ENCODE data around the gene FAM204A. TPM values are rescaled to one million over a fixed set of nuclear protein-coding genes. Genes with fewer than 3 reads are reported as not detected.

Gene FAM204A
- total RNA-seq, 1 donor from 2014 or later = 60.2 TPM

DNA sequence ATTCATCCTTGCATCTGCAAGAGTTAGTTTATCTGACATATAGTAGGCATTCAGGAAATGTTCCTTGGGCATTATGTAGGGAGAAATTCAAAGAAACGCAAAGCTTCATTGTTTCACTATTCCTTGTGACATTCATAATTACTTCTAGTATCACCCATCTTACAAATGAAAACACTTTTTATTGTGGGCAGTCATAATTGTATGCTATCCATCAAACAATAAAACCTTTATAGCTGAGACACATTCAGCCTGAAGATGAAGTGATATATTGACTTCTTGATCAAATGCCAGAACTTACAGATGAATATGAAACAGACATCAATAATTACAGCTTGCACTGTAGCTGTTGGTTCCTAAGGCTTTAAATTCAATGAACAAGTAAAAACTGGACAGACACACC lies 36.4 kb downstream of the FAM204A start:
- Histone ChIP-seq H3K27ac (ENCODE audit: low read depth, low read length) (no peak overlapping the region), H4K20me1 (ENCODE audit: insufficient read depth, low read length) (no peaks in the 10 kb centered on the region), H3K4me2 (ENCODE audit: low read length) (no peak overlapping the region), H3K4me1 (ENCODE audit: insufficient read depth, low read length) (no peaks in the 10 kb centered on the region), H2AFZ (ENCODE audit: low read depth, low read length) (no peak overlapping the region), H3K9ac (ENCODE audit: low read length) (no peak overlapping the region), H3K9me3 (ENCODE audit: insufficient read depth, low read depth, low read length) (no peaks in the 10 kb centered on the region), H3K27me3 (ENCODE audit: insufficient read depth, low read length) (no peaks in the 10 kb centered on the region), H3K4me3 (ENCODE audit: insufficient read depth, low read depth, low read length) (no peak overlapping the region), H3K36me3 (ENCODE audit: insufficient read depth, low read length) (peaks cover 11% of the 10 kb centered on the region), H3K79me2 (ENCODE audit: insufficient read depth, low read length) (no peaks in the 10 kb centered on the region)
- FAIRE-seq (no peak), DNase-seq (ENCODE audit: low read depth) (no peak)
- H3K4me3 Mint-ChIP-seq (ENCODE audit: unreplicated experiment) = no peak overlapping the region
- H3K9me3 Mint-ChIP-seq (ENCODE audit: unreplicated experiment) = peaks cover 3% of the 10 kb centered on the region
- H3K27ac Mint-ChIP-seq (ENCODE audit: unreplicated experiment) = no peak overlapping the region
- H3K27me3 Mint-ChIP-seq (ENCODE audit: low read depth, unreplicated experiment) = no peaks in the 10 kb centered on the region
- H3K36me3 Mint-ChIP-seq (ENCODE audit: low read depth, unreplicated experiment) = peaks cover 5% of the 10 kb centered on the region
- H3K4me1 Mint-ChIP-seq (ENCODE audit: low read depth, unreplicated experiment) = no peaks in the 10 kb centered on the region
- no peak for TF ChIP-seq EZH2 (IDR thresholded peaks at IDR 0.05; ENCODE audit: insufficient read depth, low read length)
- TF ChIP-seq, protein P1, sequence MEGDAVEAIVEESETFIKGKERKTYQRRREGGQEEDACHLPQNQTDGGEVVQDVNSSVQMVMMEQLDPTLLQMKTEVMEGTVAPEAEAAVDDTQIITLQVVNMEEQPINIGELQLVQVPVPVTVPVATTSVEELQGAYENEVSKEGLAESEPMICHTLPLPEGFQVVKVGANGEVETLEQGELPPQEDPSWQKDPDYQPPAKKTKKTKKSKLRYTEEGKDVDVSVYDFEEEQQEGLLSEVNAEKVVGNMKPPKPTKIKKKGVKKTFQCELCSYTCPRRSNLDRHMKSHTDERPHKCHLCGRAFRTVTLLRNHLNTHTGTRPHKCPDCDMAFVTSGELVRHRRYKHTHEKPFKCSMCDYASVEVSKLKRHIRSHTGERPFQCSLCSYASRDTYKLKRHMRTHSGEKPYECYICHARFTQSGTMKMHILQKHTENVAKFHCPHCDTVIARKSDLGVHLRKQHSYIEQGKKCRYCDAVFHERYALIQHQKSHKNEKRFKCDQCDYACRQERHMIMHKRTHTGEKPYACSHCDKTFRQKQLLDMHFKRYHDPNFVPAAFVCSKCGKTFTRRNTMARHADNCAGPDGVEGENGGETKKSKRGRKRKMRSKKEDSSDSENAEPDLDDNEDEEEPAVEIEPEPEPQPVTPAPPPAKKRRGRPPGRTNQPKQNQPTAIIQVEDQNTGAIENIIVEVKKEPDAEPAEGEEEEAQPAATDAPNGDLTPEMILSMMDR (IDR thresholded peaks at IDR 0.05; ENCODE audit: insufficient read depth, low read depth, low read length) = no peak

DNA sequence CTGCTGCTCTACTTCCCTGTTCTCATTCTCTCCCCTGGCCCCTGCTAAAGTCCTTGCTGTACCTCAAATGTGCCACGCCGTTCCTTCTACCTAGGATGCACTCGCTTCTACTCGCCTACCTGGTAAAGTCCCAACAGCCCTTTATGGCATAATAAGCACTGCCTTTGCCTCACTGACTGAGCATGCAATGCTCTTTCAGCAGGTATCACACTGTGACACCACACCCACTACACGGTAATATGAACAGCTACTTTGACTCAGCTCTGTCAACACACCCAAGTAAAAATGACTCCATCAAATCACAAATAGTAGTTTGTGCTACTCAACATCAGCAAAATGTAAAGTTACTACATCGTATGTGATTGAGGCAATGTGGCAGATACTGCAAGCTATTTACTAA lies 37.6 kb downstream of the FAM204A start:
- Histone ChIP-seq H3K4me3 (ENCODE audit: insufficient read depth, low read depth, low read length) (no peak overlapping the region), H4K20me1 (ENCODE audit: insufficient read depth, low read length) (no peaks in the 10 kb centered on the region), H3K36me3 (ENCODE audit: insufficient read depth, low read length) (peaks cover 11% of the 10 kb centered on the region), H2AFZ (ENCODE audit: low read depth, low read length) (no peak overlapping the region), H3K27me3 (ENCODE audit: insufficient read depth, low read length) (no peaks in the 10 kb centered on the region), H3K9ac (ENCODE audit: low read length) (no peak overlapping the region), H3K4me2 (ENCODE audit: low read length) (no peak overlapping the region), H3K4me1 (ENCODE audit: insufficient read depth, low read length) (no peaks in the 10 kb centered on the region), H3K79me2 (ENCODE audit: insufficient read depth, low read length) (no peaks in the 10 kb centered on the region), H3K9me3 (ENCODE audit: insufficient read depth, low read depth, low read length) (no peaks in the 10 kb centered on the region), H3K27ac (ENCODE audit: low read depth, low read length) (no peak overlapping the region)
- Mint-ChIP-seq H3K4me1 (ENCODE audit: low read depth, unreplicated experiment) (no peaks in the 10 kb centered on the region), H3K27me3 (ENCODE audit: low read depth, unreplicated experiment) (no peaks in the 10 kb centered on the region), H3K4me3 (ENCODE audit: unreplicated experiment) (no peak overlapping the region), H3K9me3 (ENCODE audit: unreplicated experiment) (peaks cover 3% of the 10 kb centered on the region), H3K27ac (ENCODE audit: unreplicated experiment) (no peak overlapping the region), H3K36me3 (ENCODE audit: low read depth, unreplicated experiment) (peaks cover 5% of the 10 kb centered on the region)
- TF ChIP-seq, protein P1 (IDR thresholded peaks at IDR 0.05; ENCODE audit: insufficient read depth, low read depth, low read length) = no peak
- TF ChIP-seq EZH2 (IDR thresholded peaks at IDR 0.05; ENCODE audit: insufficient read depth, low read length) = no peak
- FAIRE-seq (no peak), DNase-seq (ENCODE audit: low read depth) (no peak)

DNA sequence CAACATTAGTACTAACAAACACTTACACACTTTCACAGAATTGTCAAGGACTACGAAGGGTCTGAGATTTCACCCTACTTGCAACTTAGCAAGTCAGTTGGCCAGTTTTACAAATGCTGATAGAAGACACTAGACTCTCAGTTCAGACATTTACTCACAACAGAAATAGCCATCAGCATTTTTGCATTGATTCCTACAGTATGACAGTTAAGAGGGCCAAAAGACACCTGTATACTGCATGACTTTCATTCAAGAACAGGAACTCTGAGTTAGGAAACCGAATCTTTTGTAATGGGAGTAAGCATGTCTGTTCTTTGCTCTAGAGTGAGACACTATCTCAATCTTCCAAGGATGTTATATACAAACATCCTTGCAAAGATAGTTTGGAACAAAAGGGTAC lies 40.9 kb downstream of the FAM204A start:
- Mint-ChIP-seq H3K4me1 (ENCODE audit: low read depth, unreplicated experiment) (no peaks in the 10 kb centered on the region), H3K9me3 (ENCODE audit: unreplicated experiment) (peaks cover 7% of the 10 kb centered on the region), H3K36me3 (ENCODE audit: low read depth, unreplicated experiment) (peaks cover 7% of the 10 kb centered on the region), H3K27ac (ENCODE audit: unreplicated experiment) (no peak overlapping the region), H3K4me3 (ENCODE audit: unreplicated experiment) (no peak overlapping the region), H3K27me3 (ENCODE audit: low read depth, unreplicated experiment) (no peaks in the 10 kb centered on the region)
- Histone ChIP-seq H3K27me3 (ENCODE audit: insufficient read depth, low read length) (no peaks in the 10 kb centered on the region), H3K79me2 (ENCODE audit: insufficient read depth, low read length) (no peaks in the 10 kb centered on the region), H3K36me3 (ENCODE audit: insufficient read depth, low read length) (peaks cover 2% of the 10 kb centered on the region), H3K4me1 (ENCODE audit: insufficient read depth, low read length) (no peaks in the 10 kb centered on the region), H3K4me2 (ENCODE audit: low read length) (no peak overlapping the region), H3K4me3 (ENCODE audit: insufficient read depth, low read depth, low read length) (no peak overlapping the region), H3K9me3 (ENCODE audit: insufficient read depth, low read depth, low read length) (no peaks in the 10 kb centered on the region), H2AFZ (ENCODE audit: low read depth, low read length) (no peak overlapping the region), H3K27ac (ENCODE audit: low read depth, low read length) (no peak overlapping the region), H3K9ac (ENCODE audit: low read length) (no peak overlapping the region), H4K20me1 (ENCODE audit: insufficient read depth, low read length) (no peaks in the 10 kb centered on the region)
- no peak for FAIRE-seq
- TF ChIP-seq EZH2 (IDR thresholded peaks at IDR 0.05; ENCODE audit: insufficient read depth, low read length) = no peak
- TF ChIP-seq, protein P1 (IDR thresholded peaks at IDR 0.05; ENCODE audit: insufficient read depth, low read depth, low read length) = no peak
- DNase-seq (ENCODE audit: low read depth) = no peak

Data from astrocyte (in vitro differentiated cells and primary cell).